GM19035 (cell line): ENCODE data around the gene CCIN.

Experiments
- ATAC-seq: cut with Tn5 transposase; IDR thresholded peaks from one replicate; pipeline ENCODE4 v1.9.1; 2021; ENCODE audit not compliant: unreplicated experiment

The CCIN gene

DNA sequence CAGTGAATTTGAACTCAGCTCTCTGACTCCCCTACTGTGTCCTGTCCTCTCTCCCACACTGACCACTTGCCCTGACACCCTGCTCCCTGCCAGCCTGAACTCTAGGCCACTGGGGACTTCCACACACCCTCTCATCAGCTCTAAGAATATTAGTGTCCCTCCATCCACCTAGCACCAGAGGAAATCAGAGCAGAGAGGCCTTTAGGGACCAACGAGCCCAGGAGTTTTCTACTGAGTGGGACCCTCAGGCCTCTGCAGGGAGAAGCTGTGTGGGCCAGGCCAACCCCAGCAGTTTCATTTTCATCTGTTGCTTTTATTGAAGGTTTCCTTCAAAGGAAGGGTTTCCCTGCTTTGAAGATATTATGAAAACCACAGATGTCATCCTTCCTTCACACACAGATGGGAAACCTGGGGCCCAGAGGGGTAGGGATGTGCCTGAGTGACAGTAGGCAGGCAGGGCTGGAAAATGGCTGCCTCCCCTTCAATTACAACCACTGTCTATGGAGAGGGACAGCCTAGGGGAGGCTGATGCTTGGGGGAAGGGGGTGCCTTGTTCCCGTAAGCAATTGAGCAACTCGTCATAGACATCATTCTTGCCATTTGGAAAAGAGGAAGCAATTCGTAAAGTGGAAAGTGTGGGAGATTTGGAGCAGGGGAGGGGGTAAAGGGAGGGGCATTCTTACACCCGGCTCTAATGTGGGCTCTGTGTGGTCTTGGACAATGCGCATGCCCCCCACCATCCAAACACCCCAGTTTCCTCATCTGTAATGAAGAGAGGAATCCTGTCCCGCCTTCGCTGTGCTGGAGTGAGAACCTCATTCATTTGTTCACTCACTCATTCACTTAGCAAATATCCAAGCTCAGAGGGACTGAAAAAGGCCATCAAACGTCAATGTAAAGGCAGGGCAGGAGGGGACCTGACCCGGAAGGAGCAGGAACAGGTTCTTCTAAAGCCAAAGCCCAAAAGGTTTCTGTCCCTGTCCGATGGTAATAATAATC lies 28.8 kb upstream of the CCIN start:
- no peak for ATAC-seq

DNA sequence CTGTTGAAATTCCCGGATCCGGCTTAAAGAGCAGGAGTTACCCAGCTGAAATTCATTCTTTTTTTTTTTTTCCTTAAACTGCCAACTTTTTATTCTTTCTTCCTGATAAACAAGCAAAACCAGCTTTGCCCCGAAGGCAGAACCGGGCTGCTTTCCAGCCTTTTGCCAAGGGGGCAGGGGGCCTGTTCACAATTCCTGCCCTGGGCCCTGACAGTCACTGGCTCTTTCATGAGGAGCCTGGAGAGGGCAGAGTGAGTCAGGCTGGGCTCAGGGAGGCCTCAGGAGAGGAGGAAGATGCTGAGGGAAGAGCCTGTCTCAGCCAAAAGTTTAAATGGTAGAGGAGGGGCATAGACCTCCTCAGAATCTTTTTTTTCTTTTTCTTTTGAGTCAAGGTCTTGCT lies 27.9 kb upstream of the CCIN start:
- ATAC-seq: no peak

DNA sequence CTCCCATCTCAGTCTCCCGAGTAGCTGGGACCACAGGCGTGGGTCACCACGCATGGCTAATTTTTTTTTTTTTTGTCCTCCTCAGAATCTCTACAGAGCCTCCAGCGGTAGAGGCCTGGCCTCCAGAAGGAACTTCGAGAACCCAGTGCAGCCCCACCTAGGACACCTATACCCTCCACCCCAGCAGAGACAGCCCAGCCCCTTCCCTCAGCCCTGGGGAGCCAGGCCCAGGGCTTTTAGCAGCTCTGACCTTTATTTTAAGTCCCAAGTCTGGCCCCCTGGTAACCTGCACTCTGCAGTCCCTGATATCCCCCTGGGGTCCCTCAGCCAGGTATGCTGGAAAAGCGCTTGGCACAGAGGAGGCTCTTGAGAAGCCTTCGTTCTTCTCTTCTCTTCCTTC lies 27.4 kb upstream of the CCIN start:
- ATAC-seq: no peak

DNA sequence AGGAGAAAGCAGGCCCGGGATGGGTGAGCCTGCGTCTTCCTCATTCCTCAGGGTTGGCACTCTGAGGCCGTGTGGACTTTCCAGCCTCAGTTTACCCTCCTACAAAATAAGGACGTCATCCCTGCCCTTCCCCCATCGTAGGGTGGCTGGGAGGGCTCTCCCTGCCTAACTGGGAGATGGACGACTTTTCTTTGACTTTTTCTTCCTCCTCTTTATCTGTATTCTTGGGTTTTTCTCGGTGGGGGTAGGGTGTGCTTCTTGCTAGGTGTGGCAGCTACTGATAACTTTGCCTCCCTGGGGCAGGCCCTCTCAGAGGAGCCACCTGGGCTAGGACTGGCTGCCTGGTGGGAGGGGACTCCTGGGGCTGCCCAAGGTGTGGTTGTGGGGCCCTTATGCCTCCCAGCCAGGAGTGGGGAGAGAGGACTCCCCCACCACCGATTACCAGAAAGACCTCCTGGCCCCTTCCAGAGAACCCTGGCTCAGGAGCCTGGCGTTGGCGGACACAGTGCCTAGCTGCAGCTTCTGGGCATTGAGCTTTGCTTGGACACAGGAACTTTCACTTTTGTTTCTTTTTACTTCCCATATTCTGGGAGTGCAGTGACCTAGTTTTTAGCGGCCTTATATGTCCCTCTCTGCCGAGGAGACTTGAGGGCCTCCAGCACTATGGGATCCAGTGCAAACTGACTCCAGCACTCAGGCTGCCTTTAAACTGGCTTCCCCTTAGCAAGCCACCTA lies 26.5 kb upstream of the CCIN start:
- no peak for ATAC-seq

DNA sequence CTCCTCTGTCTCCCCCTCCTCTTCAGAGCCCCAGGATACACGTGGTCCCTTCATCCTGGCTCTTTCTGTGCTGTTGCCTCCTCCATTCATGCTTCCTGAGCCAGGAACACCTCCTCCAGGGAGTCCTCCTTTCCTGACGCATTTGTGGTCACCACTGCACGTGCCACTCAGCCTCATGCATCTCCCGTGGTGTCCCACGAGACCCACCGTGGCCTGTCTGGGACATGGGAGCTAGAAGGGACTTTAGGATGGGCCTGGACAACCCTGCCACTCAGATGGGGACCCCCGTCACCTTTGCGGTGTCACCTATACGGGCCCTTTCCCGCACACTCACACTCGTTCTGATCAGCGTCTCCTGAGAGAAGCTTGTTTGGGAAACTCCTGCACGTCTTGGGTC lies 25.9 kb upstream of the CCIN start:
- no peak for ATAC-seq

DNA sequence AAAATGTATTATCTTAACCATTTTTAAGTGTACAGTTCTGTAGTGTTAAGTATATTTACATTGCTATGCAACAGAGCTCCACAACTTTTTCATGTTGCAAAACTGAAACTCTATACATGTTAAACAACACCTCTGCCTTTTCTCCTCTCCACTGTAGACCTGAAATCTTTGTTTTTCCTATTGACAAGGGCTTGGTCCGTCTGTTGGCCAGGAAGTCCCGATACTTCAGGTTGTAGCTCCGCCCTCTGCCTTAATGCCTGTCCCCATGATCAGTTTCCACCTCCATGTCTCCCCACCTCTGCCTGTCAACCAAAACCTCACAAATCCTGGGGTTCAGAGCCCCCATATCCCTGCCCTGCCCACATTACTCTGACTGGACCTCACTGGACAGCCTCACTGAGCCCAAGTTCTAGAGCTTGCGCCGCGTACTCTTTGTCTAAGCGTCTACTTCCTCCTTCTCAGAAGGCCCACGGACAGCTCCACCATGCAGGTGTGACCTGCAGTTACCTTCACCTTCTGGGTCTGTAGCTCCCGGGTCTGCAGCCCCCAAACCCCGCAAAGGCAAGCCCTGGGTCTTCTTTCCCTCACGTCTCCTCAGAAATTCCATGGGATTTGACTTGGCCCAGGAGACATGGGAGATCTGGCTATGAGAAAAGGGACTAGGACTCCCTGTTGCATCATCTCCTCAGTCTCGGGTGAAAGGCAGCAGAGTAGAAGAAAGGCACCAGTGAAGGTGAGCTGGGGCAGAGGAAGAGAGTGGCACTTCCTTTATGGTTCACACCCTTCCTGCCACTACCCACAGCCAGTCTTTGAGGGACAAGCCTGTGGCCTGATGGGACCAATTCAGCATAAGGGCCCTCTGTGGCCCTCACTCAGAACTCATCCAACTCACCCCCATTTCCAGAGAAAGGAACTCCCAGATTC lies 24.6 kb upstream of the CCIN start:
- ATAC-seq: no peak

DNA sequence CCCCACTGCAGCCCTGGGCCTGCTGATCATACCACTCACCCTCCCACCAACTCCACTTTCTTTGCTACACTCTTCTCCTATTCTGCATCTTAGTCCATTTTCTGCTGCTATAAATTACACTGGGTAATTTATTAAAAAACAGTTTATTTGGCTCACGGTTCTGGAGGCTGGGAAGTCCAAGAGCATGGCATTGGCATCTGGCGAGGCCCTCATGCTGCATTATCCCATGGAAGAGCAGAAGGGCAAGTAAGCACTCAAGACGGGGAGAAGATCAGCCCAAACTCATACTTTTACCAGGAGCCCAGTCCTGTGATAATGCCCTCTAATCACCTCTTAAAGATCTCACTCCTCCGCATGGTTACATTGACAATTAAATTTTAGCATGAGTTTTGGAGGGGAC lies 23.2 kb upstream of the CCIN start:
- no peak for ATAC-seq

DNA sequence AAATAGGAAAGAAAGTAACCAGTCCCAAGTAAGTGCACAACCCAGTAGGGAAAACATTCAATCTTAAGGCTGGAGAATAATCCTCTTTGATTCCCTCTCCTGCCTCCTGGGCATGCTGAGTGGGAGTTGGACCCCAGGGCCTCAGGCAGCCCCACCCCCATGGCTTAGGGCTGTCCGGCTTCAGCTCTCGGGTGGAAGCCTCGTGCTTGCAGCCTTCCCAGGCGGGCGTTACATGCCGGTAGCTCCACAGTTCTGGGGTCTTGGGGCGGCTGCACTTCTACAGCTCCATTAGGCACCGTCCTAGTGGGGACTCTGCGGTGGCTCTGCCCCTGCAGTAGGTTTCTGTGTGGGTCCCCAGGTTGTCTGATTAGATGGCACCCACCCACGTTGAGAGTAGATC lies 22.5 kb upstream of the CCIN start:
- ATAC-seq: no peak

DNA sequence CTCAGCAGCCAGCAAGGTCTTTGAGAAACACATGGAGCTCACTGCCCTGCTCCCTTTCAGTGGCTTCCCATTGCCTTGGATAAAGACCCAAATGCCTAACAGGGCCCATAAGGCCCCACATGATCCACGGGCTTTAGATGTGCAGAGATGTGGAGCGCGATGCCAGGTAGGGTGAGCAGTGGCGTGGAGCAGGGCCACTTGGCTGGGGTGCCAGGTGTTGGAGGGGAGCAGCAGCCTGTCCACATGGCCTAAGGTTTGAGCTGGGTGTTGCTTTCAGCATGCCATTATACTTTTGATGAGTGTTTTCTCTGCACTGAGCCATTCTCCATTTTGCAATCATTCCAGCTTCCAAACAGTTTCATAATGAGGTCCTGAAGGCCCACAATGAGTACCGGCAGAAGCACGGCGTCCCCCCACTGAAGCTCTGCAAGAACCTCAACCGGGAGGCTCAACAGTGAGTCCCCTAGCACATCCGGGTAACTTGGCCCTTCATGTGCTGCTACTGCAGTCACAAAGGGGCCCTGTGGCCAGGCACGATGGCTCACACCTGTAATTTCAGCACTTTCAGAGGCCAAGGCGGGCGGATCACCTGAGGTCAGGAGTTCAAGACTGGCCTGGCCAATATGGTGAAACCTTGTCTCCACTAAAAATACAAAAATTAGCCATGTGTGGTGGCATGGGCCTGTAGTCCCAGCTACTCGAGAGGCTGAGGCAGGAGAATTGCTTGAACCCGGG lies 21.6 kb upstream of the CCIN start:
- no peak for ATAC-seq

DNA sequence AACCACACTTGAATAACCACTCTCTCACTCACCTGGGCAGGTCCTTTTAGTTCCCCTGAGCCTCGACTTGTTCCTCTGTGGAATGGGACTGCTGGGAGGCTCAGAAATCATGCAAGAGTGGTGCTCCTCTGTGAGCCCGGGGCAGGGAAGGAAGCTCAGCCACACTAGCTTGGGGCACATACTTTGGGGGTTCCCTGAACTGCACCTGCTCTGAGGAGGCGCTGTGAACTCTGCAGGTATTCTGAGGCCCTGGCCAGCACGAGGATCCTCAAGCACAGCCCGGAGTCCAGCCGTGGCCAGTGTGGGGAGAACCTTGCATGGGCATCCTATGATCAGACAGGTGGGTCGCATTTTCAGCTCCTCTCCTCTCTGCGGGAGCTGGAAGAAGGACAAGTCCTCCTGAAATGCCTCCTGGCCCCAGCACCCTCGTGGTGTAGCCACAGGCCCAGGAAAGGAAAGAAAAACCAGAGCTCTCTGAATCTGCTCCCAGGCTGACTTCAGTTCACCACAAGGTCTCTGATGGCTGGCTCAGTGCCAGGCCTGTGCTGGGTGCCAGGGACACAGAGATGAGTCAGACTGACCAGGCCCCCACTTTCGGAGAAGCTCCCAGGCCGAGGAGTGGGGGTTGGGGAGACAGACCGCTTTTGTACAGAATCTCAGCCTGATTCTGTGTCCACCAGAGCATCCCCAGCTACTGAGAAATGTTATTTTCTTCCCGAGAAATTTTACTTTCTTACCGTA lies 20.7 kb upstream of the CCIN start:
- no peak for ATAC-seq

DNA sequence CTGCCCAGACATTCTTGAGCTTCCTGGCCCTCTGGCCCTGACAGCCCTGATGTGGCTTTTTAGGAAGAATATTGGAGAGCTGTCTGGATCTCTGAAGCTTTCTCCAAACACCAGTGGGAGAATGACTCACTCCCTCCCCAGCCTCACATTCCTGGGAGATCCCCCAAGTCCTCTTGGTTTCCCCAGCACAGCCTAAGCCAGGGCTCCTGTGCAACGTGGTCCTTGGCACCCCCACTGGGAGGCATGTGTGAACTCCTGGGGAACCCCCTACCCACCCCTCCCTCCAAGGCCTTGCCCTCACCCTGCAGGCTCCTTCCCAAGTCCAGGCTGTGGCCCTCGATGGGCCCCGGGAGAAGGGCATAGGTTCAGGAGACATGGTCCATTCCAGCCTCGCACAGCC lies 20.0 kb upstream of the CCIN start:
- ATAC-seq: no peak

DNA sequence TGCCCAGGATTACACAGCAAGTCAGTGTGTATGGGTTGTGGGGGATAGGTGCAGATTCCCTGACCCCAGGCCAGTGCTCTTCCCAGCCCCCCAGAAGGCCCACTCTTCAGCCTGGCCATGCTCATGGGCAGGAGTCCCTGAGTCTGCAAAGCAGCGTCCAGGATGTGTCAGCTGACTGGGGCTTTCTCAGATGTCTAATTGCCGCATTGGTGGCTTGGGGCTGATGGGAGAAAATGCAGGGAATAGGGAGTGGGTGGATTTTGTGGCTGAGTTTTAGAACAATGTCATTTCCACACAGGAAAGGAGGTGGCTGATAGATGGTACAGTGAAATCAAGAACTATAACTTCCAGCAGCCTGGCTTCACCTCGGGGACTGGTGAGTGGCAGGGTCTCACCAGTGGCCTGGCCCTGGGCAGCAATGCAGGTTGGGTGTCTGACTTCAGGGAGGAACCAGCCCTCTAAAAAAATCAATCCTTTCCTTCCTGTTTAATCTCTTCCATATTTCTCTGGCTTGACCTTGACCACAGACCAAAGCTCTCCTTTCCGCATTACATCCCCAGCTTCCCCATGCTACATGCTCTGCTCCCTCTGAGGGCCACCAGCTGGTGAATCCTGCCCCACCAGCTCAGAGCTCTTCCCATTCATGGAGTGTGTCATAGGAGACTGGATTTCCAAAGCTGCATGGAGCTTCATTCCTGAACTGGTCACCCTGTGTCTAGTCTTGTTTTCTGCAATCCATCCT lies 18.4 kb upstream of the CCIN start:
- no peak for ATAC-seq

DNA sequence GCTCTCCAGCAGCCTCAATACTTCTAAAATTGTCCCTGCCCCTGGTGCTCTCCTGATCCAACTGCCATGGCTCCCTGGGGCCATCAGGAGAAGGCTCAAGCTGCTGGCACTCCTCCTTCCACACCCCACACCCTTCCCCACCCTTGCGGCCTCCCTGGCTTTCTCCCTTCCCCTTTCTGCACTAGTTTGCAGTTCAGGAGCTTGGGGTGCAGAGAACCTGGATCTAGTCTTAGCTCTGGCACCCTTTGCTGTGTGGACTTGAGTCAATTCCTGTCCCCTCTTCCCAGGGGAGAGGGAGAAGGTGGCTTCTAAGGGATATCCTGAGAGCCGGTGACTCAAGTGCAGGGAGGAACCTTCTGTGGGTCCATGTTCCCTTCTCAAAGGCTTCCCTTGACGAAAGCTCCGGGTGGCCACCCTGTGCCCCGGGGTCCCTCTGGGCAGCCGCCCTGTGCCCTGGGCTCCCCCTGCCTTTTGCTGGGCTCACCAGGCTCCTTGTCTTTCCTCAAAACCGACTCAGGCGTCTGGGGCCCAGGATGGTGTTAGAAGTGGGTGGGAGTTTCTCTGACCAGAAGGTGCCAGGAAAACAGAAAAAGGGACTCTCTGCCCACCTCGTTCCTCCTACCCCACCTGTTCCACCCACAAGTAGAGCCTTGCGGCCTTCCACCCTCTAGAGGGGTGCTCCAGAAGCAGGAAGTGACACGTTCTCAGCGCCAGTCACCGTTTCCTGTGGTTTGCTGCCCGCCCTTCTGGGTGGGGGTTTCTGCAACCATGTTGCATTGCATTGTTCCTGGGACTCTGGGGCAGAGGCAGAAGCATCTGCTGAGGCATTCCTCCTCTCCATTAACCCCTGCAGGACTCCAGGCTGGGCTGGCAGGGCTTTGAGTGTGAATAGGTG lies 17.6 kb upstream of the CCIN start:
- peak; percentile 73 for ATAC-seq

DNA sequence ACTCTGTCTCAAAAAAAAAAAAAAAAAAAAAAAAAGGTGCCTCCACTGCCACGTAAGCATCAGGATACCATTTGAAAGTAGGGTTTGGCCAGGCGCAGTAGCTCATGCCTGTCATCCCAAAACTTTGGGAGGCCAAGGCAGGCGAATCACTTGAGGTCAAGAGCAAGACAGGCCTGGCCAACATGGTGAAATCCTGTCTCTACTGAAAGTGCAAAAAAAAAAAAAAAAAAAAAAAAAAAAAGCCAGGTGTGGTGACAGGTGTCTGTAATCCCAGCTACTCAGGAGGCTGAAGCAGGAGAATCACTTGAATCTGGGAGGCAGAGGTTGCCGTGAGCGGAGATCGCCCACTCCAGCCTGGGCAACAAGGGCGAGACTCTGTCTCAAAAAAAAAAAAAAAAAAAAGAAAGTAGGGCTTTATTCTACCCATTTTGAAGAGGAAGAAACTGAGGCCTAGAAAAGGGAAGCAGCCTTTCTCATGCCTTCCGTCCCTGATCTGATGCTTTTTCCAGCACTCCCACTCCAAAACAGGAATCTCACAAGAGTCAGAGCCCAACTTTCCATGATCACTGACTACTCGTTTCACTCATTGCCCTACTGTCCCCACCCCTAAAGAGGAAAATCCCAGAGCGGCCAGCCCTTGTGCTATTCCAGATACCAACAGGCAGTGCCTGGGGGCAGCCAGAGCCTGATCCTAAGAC lies 16.3 kb upstream of the CCIN start:
- ATAC-seq: no peak

DNA sequence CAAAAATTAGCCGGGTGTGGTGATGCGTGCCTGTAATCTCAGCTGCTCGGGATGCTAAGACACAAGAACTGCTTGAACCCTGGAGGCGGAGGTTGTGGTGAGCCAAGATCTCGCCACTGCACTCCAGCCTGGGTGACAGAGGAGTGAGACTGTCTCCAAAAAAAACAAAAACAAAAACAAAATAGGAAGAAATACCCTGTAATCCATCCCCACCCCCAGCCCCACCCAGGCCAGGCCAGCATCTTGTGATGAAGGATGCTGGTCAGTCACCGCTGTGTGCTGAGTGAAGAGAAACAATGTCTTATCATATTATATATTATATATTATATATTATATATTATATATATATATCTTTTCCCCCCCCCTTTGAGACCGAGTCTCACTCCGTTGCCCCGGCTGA lies 15.4 kb upstream of the CCIN start:
- ATAC-seq: no peak

DNA sequence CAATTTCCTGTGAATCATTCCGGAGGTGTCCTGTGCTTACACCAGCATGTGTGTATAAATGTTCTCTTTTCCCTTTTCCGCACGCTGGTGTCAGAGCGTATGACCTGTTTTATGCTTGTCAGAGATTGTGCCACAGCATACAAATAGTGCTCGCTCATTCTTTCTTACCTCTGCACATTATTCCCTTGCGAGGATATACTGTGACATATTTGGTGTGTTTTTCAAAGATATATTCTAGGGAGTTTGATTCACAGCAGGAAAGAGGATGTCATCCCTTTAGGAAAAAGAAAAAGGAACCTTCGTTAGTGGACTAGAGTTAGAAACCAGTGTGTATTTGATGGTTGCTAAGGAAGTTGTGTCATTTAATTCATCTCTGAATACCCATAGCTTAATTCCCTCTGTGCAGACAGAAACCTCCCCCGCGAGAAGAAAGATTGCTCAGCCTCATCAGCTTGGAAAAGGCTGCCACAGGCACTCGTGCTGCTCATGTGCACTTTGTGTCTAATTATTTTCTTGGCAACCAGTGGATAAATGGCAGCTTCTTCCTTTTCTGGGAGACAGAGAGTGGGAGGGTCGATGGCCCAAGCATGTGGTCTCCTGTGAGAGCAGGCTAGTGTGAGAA lies 14.7 kb upstream of the CCIN start:
- no peak for ATAC-seq

DNA sequence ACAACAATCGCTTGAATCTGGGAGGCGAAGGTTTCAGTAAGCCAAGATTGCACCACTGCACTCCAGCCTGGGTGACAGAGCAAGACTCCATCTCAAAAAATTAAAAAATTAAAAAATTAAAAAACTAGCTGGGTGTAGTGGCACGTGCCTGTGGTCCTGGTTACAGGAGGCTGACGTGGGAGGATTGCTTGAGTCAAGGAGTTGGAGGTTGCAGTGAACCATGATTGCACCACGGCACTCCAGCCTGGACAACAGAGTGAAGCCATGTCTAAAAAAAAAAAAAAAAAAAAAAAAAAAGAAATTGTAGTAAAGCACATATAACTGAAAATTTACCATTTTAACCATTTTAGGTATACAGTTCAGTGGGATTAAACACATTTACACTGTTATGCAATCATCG lies 13.1 kb upstream of the CCIN start:
- ATAC-seq: no peak
